Smooth muscle cell (in vitro differentiated cells): ENCODE measurements around the gene CTTNBP2NL. TPM values are rescaled to one million over a fixed set of nuclear protein-coding genes. Genes with fewer than 3 reads are reported as not detected.
"Not testable (repeated sequence)": the region's sequence is repeated elsewhere in the genome, so short reads cannot be mapped to it uniquely, and the experiment has no call there.

Experiments used
- DNase-seq: peaks from one replicate; lab custom pipeline; 2025; ENCODE audit not compliant: unreplicated experiment; lab: John Stamatoyannopoulos, UW
- H2AFZ ChIP-seq: fragments of 200-600 bp; sonication (generic); 2 replicates; pipeline ENCODE4 v1.6.0; 2016; ENCODE audit warnings: antibody characterized with exemption, low read depth, mild to moderate bottlenecking
- H3F3A ChIP-seq: fragments of 200-600 bp; sonication (generic); 2 replicates; pipeline ENCODE4 v1.6.0; 2017; ENCODE audit warnings: antibody characterized with exemption, low read depth
- H3K27ac ChIP-seq: fragments of 200-600 bp; sonication (generic); 2 replicates; pipeline ENCODE4 v1.5.1; 2016; ENCODE audit warnings: low read depth, mild to moderate bottlenecking
- H3K27me3 ChIP-seq: fragments of 200-600 bp; sonication (generic); 2 replicates; pipeline ENCODE4 v1.6.1; 2016; ENCODE audit warnings: low read depth, mild to moderate bottlenecking
- H3K36me3 ChIP-seq: fragments of 200-600 bp; sonication (generic); 2 replicates; pipeline ENCODE4 v1.5.1; 2016; ENCODE audit warnings: low read depth
- H3K4me1 ChIP-seq: fragments of 200-600 bp; sonication (generic); 2 replicates; pipeline ENCODE4 v1.5.1; 2016; ENCODE audit warnings: low read depth
- H3K4me2 ChIP-seq: fragments of 200-600 bp; sonication (generic); 2 replicates; pipeline ENCODE4 v1.6.0; 2016; ENCODE audit warnings: mild to moderate bottlenecking
- H3K4me3 ChIP-seq: fragments of 200-600 bp; sonication (generic); 2 replicates; pipeline ENCODE4 v1.5.1; 2016; ENCODE audit warnings: mild to moderate bottlenecking
- H3K79me2 ChIP-seq: fragments of 200-600 bp; sonication (generic); 2 replicates; pipeline ENCODE4 v1.6.0; 2016; ENCODE audit warnings: low read depth, mild to moderate bottlenecking
- H3K9ac ChIP-seq: fragments of 200-600 bp; sonication (generic); 2 replicates; pipeline ENCODE4 v1.6.0; 2016; ENCODE audit warnings: low read depth
- H3K9me3 ChIP-seq: fragments of 200-600 bp; sonication (generic); replicated peaks from 2 replicates; pipeline ENCODE4 v1.5.1; 2016; ENCODE audit warnings: low read depth
- H4K20me1 ChIP-seq: fragments of 200-600 bp; sonication (generic); 2 replicates; pipeline ENCODE4 v1.6.0; 2016; ENCODE audit warnings: low read depth
- WGBS: methylation state at CpG from one replicate; pipeline ENCODE4 v1.1.7; 2016; ENCODE audit warnings: low lambda C conversion rate; 5-methylcytosine and 5-hydroxymethylcytosine counted together
- polyA plus RNA-seq: library from polyadenylated mRNA; unstranded; fragments of >200 nt; fragmentation: Nextera tagmentation; extraction: Ambion mirVana; gene quantifications from 2 replicates; pipeline ENCODE4 v1.2.1, GENCODE V29; 2016
- total RNA-seq: library from RNA; depleted of rRNA; stranded (reverse); fragments of >200 nt; gene quantifications from 2 replicates; pipeline ENCODE4 v1.2.3, GENCODE V29; 2014
- TF ChIP-seq, protein P1 (sequence below): fragments of 200-600 bp; sonication (generic); IDR thresholded peaks from 2 replicates; pipeline ENCODE4 v1.5.1; 2017; ENCODE audit warnings: borderline replicate concordance, mild to moderate bottlenecking, antibody characterized with exemption; ENCODE audit not compliant: insufficient read depth, poor library complexity, severe bottlenecking

CTTNBP2NL gene
- total and polyA plus RNA-seq, 2 experiments from 2014 or later: 10.4 to 19.7 TPM

DNA sequence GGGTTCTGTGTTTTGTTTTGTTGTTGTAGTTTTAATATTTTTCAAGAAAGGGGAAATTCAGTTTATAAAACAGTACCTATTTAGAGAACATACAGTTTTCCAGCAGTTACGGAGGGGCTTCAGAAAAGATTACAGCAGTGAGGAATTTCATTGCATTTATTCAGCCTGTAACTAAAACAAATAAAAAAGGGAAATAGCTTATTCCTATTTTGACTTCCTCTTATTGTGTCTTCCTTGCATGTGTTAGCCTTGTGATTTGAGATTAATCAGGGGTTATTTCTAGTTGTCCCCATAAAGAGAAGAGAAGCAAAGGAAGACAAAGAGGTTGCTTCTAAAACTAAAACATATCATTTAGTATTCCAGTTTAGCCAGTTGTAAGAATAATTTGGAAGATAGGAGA lies 35.0 kb downstream of the CTTNBP2NL start:
- H2AFZ ChIP-seq: no peak overlapping the region

DNA sequence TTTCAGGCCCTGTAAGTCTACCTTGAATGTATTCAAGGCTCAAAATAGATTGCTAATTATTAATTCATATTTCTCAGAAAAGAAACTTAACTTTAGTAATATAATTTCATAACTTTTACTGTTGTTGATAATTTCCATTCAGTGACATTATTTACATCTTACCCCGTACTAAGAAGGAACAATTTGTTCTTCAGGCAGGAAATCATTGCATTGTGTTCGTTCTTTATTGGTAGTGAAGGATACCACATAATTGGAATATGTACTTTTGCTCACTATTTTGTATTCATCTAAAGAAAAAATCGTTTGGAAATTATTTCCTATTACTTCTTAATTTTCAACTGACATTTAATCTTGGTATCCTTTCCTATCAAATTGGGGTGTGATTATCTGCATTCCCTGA lies 39.4 kb downstream of the CTTNBP2NL start:
- 87% methylated on average over 3 of the region's 3 CpGs for WGBS
- Histone ChIP-seq H3K9me3 (no peaks in the 10 kb centered on the region), H3K4me1 (no peaks in the 10 kb centered on the region), H3K79me2 (peaks cover 66% of the 10 kb centered on the region), H3K9ac (no peak overlapping the region), H3K27ac (no peak overlapping the region), H2AFZ (no peak overlapping the region), H3K4me2 (no peak overlapping the region), H3K27me3 (no peaks in the 10 kb centered on the region), H4K20me1 (peaks cover 81% of the 10 kb centered on the region), H3K36me3 (peaks cover 19% of the 10 kb centered on the region), H3F3A (peaks cover 2% of the 10 kb centered on the region), H3K4me3 (no peak overlapping the region)
- no peak for DNase-seq
- TF ChIP-seq, protein P1, sequence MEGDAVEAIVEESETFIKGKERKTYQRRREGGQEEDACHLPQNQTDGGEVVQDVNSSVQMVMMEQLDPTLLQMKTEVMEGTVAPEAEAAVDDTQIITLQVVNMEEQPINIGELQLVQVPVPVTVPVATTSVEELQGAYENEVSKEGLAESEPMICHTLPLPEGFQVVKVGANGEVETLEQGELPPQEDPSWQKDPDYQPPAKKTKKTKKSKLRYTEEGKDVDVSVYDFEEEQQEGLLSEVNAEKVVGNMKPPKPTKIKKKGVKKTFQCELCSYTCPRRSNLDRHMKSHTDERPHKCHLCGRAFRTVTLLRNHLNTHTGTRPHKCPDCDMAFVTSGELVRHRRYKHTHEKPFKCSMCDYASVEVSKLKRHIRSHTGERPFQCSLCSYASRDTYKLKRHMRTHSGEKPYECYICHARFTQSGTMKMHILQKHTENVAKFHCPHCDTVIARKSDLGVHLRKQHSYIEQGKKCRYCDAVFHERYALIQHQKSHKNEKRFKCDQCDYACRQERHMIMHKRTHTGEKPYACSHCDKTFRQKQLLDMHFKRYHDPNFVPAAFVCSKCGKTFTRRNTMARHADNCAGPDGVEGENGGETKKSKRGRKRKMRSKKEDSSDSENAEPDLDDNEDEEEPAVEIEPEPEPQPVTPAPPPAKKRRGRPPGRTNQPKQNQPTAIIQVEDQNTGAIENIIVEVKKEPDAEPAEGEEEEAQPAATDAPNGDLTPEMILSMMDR: no peak

More for the DNA sequence above, 35.0 kb downstream of the CTTNBP2NL start:
- no peak for DNase-seq
- Histone ChIP-seq H3K27me3 (no peaks in the 10 kb centered on the region), H3K4me3 (no peak overlapping the region), H3K4me2 (no peak overlapping the region), H4K20me1 (peaks cover 81% of the 10 kb centered on the region), H3F3A (peaks cover 2% of the 10 kb centered on the region), H3K9ac (no peak overlapping the region), H3K36me3 (peaks cover 6% of the 10 kb centered on the region), H3K79me2 (peaks cover 52% of the 10 kb centered on the region), H3K4me1 (no peaks in the 10 kb centered on the region), H3K9me3 (no peaks in the 10 kb centered on the region), H3K27ac (no peak overlapping the region)
- TF ChIP-seq, protein P1: no peak
- 100% methylated on average over 1 of the region's 1 CpG for WGBS

DNA sequence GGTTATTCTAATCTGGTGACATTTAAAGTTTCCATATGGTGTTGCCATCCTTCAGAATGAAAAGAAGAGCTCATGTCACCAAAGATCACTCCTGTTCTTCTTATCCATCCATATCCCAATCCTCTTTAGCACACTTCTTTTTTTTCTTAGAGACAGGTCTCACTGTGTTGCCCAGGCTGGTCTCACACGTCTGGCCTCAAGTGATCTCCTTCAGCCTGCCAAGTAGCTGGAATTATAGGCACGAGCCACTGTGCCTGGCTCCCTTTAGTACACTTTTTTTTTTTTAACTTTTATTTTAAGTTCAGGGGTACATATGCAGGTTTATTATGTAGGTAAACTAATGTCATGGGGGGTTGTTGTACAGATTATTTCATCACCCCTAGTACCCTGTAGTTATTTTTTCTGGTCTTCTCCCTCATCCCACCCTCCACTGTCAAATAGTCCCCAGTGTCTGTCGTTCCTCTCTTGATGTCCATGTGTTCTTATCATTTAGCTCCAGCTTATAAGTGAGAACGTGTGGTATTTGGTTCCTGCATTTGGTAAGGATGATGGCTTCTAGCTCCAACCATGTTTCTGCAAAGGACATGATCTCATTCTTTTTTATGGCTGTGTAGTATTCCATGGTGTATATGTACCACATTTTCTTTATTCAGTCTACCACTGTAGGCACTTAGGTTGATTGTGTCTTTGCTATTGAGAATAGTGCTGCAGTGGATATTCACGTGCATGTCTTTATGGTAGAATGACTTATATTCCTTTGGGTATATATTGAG lies 40.6 kb downstream of the CTTNBP2NL start:
- Histone ChIP-seq H3K36me3 (peaks cover 19% of the 10 kb centered on the region), H3K9me3 (no peaks in the 10 kb centered on the region), H3K4me3 (no peak overlapping the region), H3K27me3 (no peaks in the 10 kb centered on the region), H3K9ac (no peak overlapping the region), H3F3A (peaks cover 2% of the 10 kb centered on the region), H3K4me2 (no peak overlapping the region), H2AFZ (no peak overlapping the region), H4K20me1 (peaks cover 76% of the 10 kb centered on the region), H3K79me2 (peaks cover 73% of the 10 kb centered on the region), H3K27ac (no peak overlapping the region), H3K4me1 (no peaks in the 10 kb centered on the region)
- no peak for DNase-seq
- TF ChIP-seq, protein P1: no peak
- WGBS: 96% methylated on average over 5 of the region's 5 CpGs

DNA sequence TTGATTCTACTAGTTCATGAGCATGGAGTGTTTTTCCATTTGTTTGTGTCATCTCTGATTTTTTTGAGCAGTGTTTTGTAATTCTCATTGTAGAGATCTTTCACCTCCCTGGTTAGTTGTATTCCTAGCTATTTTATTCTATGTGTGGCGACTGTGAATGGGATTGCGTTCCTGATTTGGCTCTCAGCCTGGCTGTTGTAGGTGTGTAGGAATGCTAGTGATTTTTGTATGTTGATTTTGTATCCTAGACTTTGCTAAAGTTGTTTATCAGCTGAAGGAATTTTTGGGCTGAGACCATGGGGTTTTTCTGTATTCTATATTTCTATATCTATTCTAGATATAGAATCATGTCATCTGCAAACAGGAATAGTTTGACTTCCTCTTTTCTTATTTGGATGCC lies 42.1 kb downstream of the CTTNBP2NL start:
- H3K4me2 ChIP-seq, H3K4me3 ChIP-seq, H3K4me1 ChIP-seq, H3K9me3 ChIP-seq, H3K9ac ChIP-seq, H3F3A ChIP-seq, H2AFZ ChIP-seq, H3K27me3 ChIP-seq, DNase-seq, H3K27ac ChIP-seq: not testable (repeated sequence)
- H3K79me2 ChIP-seq: peaks cover 84% of the 10 kb centered on the region
- H4K20me1 ChIP-seq: peaks cover 67% of the 10 kb centered on the region
- WGBS: 96% methylated on average over 2 of the region's 2 CpGs
- peaks cover 19% of the 10 kb centered on the region for H3K36me3 ChIP-seq
